OCI-LY1 (cell line): Measurements from ENCODE around the gene ABCB11.
"Not testable (repeated sequence)": the region's sequence is repeated elsewhere in the genome, so short reads cannot be mapped to it uniquely, and the experiment has no call there.

Experiments used
- CTCF ChIP-seq: fragments of 200-600 bp; sonication (generic), shearing (Covaris generic); IDR thresholded peaks from 2 replicates; pipeline ENCODE4 v1.5.1; 2017; ENCODE audit warnings: mild to moderate bottlenecking, antibody characterized with exemption, low read length, moderate library complexity, mixed read lengths
- EZH2 ChIP-seq: fragments of 200-600 bp; sonication (generic), shearing (Covaris generic); IDR thresholded peaks from 2 replicates; pipeline ENCODE4 v1.8.0; 2017; ENCODE audit warnings: borderline replicate concordance, mixed run types, mild to moderate bottlenecking, antibody characterized with exemption, low read length, moderate library complexity, mixed read lengths

- TF ChIP-seq CTCF, EZH2: not testable (repeated sequence)
Observed at GRCh38 chr2:168932174-168932573, 99.0 kb downstream of the ABCB11 start.
